Measurements from ENCODE around the gene PHACTR2.
"Not testable (repeated sequence)": the region's sequence is repeated elsewhere in the genome, so short reads cannot be mapped to it uniquely, and the experiment has no call there.

The PHACTR2 gene

DNA sequence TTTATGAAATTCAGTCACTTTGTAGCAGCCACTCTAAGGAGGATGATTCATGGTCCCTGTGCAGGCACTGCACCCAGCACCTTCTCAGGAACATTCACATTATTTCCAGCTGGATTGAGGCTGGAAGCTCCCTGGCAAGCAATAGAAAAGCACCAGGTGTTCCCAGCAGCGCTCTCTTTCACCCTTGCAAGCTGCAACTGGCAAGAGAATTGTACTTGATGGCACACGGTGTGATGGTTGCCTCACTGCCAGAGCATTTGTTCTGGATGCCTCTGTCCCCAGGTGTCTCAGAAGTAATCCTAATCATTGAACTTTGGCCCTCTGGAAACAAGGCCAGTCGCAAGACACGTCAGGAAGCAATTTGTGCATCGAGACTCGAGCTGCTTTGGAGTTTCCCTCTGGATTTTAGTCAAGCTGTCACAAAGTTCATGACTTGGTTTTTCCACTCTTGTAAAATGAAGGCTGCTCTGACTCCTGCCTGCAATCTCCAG lies 24.9 kb upstream of the PHACTR2 start:
- Histone ChIP-seq H3K27ac (no peak overlapping the region), H3K9ac (no peak overlapping the region), H3K4me1 (no peaks in the 10 kb centered on the region), H3K9me3 (peaks cover 14% of the 10 kb centered on the region), H3K4me3 (no peak overlapping the region), H3K4me2 (no peak overlapping the region), H4K20me1 (no peaks in the 10 kb centered on the region), H3K36me3 (no peaks in the 10 kb centered on the region), H3K27me3 (no peaks in the 10 kb centered on the region)
- TF ChIP-seq Cebpa-rat (IDR thresholded peaks at IDR 0.05) = no peak

DNA sequence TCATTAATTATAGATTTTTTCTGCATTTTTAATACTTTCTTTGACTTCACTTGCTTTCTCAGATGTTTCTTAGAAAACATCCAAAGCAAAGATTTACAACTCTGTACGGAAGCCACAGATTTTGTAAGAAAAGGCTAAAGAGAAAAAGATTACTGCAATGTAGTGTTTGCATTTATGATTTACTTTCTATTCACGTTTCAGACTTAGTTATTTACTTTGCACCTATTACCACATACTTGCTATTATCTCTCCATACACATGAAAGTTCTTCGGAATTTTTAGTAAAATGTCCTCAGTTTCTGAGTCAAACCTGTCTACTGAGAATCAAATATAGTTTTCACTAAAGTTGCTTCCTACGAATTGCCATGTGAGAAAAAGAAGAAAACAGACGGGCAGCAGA lies 22.2 kb upstream of the PHACTR2 start:
- H3K4me2 ChIP-seq = no peak overlapping the region
- H3K9ac ChIP-seq = no peak overlapping the region
- H3K27ac ChIP-seq = no peak overlapping the region
- no peak for TF ChIP-seq Cebpa-rat (IDR thresholded peaks at IDR 0.05)
- H3K27me3 ChIP-seq = no peaks in the 10 kb centered on the region
- H3K4me1 ChIP-seq = no peaks in the 10 kb centered on the region
- peaks cover 27% of the 10 kb centered on the region for H3K9me3 ChIP-seq
- no peak overlapping the region for H3K4me3 ChIP-seq
- no peaks in the 10 kb centered on the region for H3K36me3 ChIP-seq
- H4K20me1 ChIP-seq = no peaks in the 10 kb centered on the region

DNA sequence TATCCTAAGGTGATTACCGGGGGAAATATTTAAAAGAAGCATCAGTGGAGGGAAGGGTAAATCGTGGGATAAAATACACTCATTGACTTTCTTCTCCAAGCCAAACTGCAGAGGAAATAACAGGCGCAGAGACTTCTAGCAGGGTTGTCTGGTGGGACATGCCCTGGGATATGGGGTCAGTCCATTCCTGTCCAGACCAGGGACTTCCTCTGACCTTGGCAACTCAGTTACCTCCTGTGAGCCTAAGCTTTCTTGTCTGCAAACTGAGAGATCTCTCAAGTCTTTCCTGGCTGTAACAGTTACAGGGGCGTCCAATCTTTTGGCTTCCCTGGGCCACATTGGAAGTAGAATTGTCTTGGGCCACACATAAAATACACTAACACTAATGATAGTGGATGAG lies 21.7 kb upstream of the PHACTR2 start:
- Histone ChIP-seq H4K20me1 (no peaks in the 10 kb centered on the region), H3K27me3 (no peaks in the 10 kb centered on the region), H3K9ac (no peak overlapping the region), H3K27ac (no peak overlapping the region), H3K36me3 (no peaks in the 10 kb centered on the region), H3K4me3 (no peak overlapping the region), H3K4me2 (no peak overlapping the region), H3K4me1 (no peaks in the 10 kb centered on the region), H3K9me3 (peaks cover 26% of the 10 kb centered on the region)
- no peak for TF ChIP-seq Cebpa-rat (IDR thresholded peaks at IDR 0.05)

DNA sequence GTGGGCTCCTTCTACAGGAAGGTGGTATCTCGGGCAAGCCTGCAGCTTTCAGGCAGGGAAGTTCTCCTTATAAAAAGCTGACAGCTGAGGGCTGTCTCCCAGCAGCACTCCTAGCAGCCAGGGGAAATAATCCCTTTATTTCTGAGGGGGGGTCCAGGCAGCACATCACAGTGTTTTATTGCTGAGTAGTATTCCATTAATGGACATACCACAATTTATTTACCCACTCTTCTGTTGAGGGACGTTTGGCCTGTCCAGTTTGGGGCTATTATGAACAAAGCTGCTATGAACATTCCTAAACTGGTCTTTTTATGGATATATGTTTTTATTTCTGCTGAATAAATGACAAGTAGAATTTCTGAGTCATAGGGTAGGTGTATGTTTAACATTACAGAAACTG lies 20.0 kb upstream of the PHACTR2 start:
- Histone ChIP-seq H3K4me2 (no peak overlapping the region), H3K4me1 (no peaks in the 10 kb centered on the region), H3K36me3 (no peaks in the 10 kb centered on the region), H3K4me3 (no peak overlapping the region), H4K20me1 (no peaks in the 10 kb centered on the region), H3K9ac (no peak overlapping the region), H3K27ac (no peak overlapping the region), H3K27me3 (no peaks in the 10 kb centered on the region), H3K9me3 (peaks cover 26% of the 10 kb centered on the region)
- TF ChIP-seq Cebpa-rat (IDR thresholded peaks at IDR 0.05) = no peak

DNA sequence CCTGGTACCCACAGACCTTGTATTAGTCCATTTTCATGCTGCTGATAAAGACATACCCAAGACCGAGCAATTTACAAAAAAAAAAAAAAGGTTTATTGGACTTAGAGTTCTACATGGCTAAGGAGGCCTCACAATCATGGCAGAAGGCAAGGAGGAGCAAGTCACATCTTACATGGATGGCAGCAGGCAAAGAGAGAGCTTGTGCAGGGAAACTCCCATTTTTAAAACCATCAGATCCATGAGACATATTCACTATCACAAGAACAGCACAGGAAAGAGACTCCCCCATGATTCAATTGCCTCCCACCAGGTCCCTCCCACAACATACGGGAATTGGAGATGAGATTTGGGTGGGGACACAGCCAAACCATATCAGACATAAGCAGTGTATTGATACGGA lies 17.6 kb upstream of the PHACTR2 start:
- not testable (repeated sequence) for H3K36me3 ChIP-seq, H3K27ac ChIP-seq, H4K20me1 ChIP-seq, H3K27me3 ChIP-seq, H3K4me1 ChIP-seq, H3K4me3 ChIP-seq, H3K4me2 ChIP-seq, H3K9ac ChIP-seq
- peaks cover 26% of the 10 kb centered on the region for H3K9me3 ChIP-seq

DNA sequence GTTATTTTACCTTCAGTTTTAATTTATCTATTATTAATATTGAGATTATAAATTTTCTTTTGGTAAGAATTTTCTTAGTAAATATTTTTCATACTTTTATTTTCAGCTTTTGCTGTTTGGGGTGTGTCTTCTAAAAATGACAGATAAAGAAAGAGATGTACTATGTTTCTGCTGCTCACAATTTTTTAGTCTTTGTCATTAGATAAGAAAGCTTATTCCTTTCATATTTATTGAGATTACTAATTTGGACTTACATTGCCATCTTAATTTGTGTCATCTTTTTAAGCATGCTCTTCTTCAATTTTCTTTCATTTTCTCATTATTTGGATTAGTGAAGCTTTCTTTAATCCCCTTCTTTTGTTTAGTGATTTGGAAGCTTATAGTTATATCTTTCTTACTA lies 13.6 kb upstream of the PHACTR2 start:
- no peaks in the 10 kb centered on the region for H3K27me3 ChIP-seq

DNA sequence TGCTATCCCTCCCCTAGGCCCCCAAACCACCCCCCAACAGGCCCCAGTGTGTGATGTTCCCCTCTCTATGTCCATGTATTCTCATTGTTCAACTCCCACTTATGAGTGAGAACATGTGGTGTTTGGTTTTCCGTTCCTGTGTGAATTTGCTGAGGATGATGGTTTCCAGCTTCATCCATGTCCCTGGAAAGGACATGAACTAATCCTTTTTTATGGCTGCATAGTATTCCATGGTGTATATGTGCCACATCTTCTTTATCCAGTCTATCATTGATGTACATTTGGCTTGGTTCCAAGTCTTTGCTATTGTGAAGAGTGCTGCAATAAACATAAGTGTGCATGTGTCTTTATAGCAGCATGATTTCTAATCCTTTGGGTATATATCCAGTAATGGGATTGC lies 11.8 kb upstream of the PHACTR2 start:
- H3K27me3 ChIP-seq, H3K4me3 ChIP-seq, H4K20me1 ChIP-seq, H3K9me3 ChIP-seq, H3K4me2 ChIP-seq, H3K36me3 ChIP-seq, H3K27ac ChIP-seq, H3K4me1 ChIP-seq, H3K9ac ChIP-seq: not testable (repeated sequence)

More for the DNA sequence above, 13.6 kb upstream of the PHACTR2 start:
- Histone ChIP-seq H3K9me3 (peaks cover 20% of the 10 kb centered on the region; the same call in 1 of the 2 replicates), H3K27ac (no peak overlapping the region), H3K36me3 (no peaks in the 10 kb centered on the region), H3K4me1 (no peaks in the 10 kb centered on the region), H3K9ac (no peak overlapping the region), H3K4me2 (no peak overlapping the region), H3K4me3 (no peak overlapping the region), H4K20me1 (no peaks in the 10 kb centered on the region)
- TF ChIP-seq Cebpa-rat (IDR thresholded peaks at IDR 0.05) = no peak

DNA sequence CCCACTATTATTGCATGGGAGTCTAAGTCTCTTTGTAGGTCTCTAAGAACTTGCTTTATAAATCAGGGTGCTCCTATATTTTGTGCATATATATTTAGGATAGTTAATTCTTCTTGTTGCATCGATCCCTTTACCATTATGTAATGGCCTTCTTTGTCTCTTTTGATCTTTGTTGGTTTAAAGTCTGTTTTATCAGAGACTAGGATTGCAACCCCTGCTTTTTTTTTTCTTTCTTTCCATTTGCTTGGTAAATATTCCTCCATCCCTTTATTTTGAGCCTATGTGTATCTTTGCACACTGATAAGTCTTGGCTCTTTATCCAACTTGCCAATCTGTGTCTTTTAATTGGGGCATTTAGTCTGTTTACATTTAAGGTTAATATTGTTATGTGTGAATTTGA lies 8.3 kb upstream of the PHACTR2 start:
- H3K27me3 ChIP-seq, H3K4me3 ChIP-seq, H3K4me1 ChIP-seq, H3K27ac ChIP-seq, H3K36me3 ChIP-seq, H3K4me2 ChIP-seq, H3K9me3 ChIP-seq, H4K20me1 ChIP-seq, H3K9ac ChIP-seq: not testable (repeated sequence)

DNA sequence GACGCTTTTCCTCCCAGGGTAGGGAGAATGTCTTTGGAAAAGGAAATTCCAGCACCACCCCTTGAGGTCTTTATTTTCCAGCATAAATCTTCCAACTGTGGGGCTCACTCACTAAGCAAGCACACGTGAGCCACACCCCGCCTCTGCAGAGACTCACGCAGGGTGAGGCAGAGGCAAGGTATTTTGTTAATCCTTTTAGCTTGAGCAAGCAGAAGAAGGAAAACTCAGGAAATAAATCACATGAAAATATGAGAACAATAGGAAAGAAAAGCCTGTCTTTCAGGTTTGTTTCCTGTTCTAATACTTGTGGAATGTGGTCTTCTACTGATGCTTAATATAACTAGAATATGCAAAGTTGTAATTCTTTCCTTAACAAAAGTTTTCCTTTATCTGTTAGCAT lies 4.1 kb upstream of the PHACTR2 start:
- Histone ChIP-seq H3K36me3 (peaks cover 3% of the 10 kb centered on the region; the same call in 1 of the 2 replicates), H3K4me3 (no peak overlapping the region), H3K9me3 (peaks cover 12% of the 10 kb centered on the region), H4K20me1 (peaks cover 45% of the 10 kb centered on the region), H3K27ac (no peak overlapping the region), H3K4me2 (no peak overlapping the region), H3K9ac (no peak overlapping the region), H3K4me1 (no peaks in the 10 kb centered on the region), H3K27me3 (peaks cover 34% of the 10 kb centered on the region)
- no peak for TF ChIP-seq Cebpa-rat (IDR thresholded peaks at IDR 0.05)

DNA sequence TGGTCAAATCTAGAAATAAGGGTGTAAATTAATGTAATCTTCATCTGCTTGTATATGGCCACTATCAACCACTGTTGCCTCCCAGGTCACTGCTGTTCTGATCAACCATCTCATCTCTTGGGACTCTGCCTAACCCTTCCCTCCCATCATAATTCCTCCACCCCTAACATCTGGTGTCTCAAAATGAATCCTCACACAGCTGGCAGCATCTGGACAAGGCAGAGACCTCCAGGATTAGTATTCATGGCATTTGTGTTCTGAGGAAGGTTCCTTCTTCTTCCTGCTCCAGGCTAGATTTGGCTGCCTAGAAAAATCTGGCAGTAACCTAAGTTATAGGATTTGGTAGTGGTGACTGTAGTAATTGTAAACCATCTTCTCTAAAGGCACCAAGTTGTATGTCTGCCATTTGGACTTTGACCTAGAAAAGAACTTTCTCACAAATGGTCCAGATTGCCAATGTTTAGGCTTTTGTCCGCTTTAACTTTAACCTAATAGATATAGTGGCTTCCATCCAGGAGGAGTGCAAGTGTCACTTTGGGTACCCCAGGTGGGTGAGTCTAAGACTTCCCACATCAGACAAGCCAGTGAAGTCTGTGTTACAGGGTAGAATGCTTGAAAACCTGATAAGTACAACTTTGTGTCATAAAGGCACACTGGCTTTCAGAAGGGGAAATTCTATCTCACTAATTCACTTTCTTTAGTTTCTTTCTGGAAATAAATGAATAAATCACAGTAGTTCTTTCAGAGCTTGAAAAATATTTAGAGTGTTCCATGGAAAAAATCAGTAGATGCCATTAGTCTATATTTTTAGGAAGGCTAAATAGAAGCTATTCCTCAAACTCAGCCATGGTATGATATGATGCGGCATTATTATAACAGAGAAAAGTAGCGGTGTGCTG lies 3.0 kb upstream of the PHACTR2 start:
- Histone ChIP-seq H3K36me3 (peaks cover 3% of the 10 kb centered on the region; the same call in 1 of the 2 replicates), H4K20me1 (peaks cover 55% of the 10 kb centered on the region), H3K4me1 (no peaks in the 10 kb centered on the region), H3K9me3 (peaks cover 12% of the 10 kb centered on the region), H3K27ac (no peak overlapping the region), H3K4me2 (no peak overlapping the region), H3K27me3 (peaks cover 45% of the 10 kb centered on the region), H3K4me3 (no peak overlapping the region), H3K9ac (no peak overlapping the region)
- no peak for TF ChIP-seq Cebpa-rat (IDR thresholded peaks at IDR 0.05)

All from BLaER1 (cell line).